OCI-M2 (cell line): ENCODE results near the gene TMEM98.
"Not testable (repeated sequence)": the region's sequence is repeated elsewhere in the genome, so short reads cannot be mapped to it uniquely, and the experiment has no call there.

Source experiments
- DNase-seq: peaks from one replicate; lab custom pipeline; 2025; ENCODE audit not compliant: unreplicated experiment; lab: John Stamatoyannopoulos, UW

The TMEM98 gene, protein sequence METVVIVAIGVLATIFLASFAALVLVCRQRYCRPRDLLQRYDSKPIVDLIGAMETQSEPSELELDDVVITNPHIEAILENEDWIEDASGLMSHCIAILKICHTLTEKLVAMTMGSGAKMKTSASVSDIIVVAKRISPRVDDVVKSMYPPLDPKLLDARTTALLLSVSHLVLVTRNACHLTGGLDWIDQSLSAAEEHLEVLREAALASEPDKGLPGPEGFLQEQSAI

DNA sequence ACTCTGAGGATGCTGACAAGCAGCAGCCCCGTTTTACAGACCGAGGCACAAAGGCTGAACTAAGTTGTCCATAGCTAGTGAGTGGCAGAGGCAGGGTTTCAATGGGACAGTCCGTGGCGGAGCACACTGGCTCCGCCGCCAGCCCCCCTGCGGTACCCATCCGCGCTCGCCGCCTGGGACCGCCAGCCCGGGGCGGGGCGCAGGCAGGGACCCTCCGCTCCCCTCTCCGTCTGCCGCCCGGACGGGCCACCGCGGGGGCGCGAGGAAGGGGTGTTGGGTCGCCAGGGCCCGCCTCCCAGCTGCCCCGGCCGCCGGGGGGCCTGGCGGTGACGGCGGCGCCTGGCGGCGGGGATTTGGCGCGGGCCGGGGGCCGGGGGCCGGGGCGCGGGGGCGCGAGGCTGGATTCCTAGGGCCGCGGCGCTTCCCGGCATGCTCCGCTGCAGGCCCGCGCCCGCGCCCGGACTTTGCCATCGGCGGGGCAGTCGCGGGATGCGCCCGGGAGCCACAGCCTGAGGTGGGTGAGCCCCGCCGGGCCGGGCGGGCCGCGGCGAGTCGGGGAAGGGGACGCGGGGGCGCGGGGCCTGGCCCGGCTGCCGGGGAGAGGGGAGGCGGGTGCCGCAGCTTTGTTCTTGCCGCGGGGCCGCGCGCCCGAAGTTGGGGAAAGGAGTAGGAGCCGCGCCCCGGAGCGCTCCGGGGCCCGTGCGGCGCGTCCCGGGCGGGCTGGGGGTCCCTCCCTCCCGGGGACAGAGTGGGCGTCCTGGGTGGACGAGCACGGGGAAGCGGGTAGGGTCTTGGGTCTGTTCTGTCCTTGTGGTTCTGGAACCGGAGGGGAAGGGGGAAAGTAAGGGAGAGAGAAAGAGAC, at the start of gene TMEM98:
Gene TMEM98, plus strand, starts transcription at position 430 of the 862 bp plus-strand sequence. CDS start 3,376 bp downstream, outside the sequence.
- no peak for DNase-seq

DNA sequence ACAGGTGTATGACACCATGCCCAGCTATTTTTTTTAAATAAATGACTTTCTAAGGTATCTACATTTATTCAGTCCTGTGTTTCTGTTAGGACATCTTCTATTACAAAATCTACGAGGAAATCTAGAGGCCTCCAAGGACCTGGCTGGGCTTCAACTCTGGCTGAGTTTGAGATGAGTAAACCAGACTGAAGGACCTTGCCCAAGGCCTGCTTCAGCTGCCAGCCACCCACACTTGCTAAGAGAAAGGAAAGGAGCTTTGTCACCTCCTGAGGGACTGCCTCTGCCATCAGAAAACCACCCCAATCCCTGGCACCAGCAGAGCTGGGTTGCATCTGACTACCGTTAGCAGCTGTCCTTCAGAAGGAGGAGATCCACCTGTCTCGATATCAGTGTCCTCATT, 49.7 kb upstream of the TMEM98 start:
- no peak for DNase-seq

DNA sequence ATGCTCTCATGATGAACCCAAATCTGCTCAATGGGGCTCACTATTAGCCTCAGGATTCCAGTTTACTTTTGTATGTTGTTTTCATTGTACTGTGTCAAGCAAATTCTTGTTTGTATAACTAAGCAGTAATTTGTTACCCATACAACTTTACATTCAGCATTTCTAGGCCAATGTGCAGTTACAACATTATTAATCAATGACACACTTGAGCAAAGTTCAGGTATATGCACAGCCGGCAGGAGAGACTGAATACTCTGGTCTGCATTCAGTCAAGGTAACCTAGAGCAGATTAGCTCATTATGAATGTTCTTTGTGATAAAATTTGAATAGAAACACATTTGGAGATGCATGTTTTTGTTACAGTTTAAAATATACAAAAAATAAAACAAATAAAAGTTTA, 48.8 kb upstream of the TMEM98 start:
- no peak for DNase-seq

DNA sequence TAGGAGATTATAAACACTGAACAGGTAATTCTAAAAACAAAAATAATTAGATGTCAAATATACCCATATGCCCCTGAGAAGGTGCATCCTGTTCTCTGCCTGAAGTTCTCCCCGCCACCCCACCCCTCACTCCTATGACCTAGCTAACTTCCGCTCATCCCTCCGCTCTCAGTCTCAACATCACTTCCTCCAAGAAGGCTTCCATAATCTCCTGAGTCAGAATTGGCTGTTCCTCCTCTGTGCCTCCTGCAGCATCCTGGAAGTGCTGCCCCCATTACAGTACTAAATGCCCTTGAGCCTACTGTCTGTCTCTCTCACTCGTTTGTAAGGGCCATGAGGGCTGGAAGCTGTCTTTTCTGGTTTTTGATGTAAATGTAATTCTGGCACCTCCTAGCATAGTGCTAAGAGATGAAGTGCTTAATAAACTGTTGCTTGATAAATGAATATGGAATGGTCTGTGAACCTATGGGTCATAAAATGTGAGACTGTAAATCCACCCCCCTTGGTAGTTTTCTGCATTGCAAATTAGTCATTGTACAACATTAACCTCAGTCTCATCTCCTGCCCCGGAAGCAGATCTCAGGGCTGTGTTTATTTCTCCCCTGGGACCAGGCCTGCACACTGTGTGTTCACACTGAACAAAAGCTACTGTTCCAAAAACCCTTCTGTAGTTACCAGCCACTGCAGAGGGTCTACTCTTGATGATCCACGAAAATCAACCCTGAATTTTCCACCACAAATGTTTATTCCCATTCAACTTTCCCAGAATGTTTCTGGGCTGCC, 47.1 kb upstream of the TMEM98 start:
- no peak for DNase-seq

DNA sequence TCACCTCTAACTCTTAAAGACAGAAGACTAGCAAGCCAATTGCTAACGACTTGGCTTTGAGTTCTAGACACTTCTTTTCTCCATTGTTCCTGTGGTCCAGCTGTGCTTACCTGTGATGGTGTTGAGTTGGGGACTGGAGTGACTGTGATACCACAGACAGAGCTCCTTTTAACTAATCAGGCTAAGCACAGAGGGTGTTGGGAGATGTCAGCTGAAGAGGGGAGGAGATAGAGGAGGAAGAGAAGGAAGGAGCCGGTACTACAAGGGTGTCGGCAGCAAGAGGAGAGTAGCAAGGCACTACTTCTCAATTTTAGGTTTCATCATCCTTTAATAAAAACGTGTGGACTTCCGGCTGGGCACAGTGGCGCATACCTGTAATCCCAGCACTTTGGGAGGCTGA, 45.9 kb upstream of the TMEM98 start:
- no peak for DNase-seq

DNA sequence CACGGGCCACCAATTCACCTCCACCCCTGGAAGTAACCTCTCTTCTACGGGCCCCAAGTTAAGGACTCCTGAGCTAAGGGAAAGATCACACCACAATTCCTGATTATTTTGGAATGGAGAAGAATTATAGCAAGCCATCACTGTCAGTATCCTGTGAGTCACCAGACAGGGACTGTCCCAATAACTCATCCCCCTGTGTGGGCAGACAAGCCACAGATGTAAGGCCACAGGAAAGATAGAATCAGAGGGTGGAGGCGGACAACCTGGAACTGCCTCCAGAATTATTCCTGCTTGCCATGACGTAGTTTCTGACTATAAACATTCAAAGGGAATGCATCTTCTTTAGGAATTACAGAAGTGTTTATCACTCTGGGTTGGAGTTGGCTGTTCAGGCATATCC, 45.2 kb upstream of the TMEM98 start:
- no peak for DNase-seq

DNA sequence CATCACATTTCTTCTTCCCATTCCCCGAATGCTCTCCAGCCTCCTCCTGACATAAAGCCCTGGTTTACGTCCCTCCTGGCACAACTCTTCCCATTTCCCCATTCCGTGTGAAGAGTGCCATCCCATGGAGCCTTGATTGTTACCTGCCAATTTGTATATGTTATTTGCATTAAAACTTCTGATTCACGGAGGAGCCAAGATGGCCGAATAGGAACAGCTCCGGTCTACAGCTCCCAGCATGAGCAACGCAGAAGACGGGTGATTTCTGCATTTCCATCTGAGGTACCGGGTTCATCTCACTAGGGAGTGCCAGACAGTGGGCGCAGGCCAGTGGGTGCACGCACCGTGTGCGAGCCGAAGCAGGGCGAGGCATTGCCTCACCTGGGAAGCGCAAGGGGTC, 41.0 kb upstream of the TMEM98 start:
- not testable (repeated sequence) for DNase-seq

DNA sequence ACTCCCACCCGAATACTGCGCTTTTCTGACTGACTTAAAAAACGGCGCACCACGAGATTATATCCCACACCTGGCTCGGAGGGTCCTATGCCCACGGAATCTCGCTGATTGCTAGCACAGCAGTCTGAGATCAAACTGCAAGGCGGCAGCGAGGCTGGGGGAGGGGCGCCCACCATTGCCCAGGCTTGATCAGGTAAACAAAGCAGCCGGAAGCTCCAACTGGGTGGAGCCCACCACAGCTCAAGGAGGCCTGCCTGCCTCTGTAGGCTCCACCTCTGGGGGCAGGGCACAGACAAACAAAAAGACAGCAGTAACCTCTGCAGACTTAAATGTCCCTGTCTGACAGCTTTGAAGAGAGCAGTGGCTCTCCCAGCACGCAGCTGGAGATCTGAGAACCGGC, 40.5 kb upstream of the TMEM98 start:
- DNase-seq = not testable (repeated sequence)

DNA sequence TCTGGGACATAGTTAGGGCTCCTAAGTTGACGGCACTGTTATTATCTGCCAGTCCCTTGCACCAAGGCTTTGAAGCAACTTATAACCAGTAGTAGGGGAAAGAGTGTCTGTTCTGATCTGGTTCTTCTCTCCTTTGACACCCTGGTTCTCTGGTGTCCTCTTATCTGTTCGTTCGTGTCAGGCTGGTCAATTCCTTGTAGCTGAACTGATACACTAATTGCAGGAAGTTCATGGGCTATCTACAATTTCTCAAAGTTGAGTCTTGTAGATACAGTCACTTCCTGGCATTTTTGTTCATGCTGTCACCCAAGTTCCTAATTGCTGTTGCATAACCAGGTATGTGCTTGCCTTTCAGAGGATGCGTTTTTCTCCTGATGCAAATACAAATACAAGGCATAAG, 33.7 kb upstream of the TMEM98 start:
- DNase-seq = peak; percentile 51

DNA sequence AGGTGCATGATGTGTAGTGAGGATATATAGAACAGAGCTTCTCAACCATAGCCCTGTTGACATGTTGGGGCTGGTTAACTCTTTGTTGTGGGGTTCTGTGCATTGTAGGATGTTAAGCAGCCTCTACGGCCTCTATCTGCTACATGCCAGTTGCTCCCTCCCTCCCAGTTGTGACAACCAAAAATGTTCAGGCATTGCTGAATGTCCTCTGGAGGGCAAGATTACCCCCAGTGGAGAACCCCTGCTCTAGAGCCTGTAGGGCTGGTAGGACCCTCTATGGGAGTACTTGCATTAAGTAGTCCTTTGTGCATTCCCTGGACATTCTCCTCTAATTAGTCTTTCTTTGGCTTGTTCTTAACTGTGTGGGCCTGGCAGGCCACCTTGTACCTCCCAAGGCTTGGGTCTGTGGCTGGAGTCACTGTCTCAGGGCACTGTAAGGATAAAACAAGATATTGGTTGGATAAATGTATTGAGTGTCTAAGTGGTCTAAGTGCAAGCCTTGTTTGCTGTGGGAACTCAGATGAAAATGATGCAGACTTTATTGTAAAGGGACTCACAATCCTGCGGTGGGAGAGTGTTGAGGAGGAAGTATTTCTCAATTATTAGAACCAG, 31.2 kb upstream of the TMEM98 start:
- DNase-seq = no peak

DNA sequence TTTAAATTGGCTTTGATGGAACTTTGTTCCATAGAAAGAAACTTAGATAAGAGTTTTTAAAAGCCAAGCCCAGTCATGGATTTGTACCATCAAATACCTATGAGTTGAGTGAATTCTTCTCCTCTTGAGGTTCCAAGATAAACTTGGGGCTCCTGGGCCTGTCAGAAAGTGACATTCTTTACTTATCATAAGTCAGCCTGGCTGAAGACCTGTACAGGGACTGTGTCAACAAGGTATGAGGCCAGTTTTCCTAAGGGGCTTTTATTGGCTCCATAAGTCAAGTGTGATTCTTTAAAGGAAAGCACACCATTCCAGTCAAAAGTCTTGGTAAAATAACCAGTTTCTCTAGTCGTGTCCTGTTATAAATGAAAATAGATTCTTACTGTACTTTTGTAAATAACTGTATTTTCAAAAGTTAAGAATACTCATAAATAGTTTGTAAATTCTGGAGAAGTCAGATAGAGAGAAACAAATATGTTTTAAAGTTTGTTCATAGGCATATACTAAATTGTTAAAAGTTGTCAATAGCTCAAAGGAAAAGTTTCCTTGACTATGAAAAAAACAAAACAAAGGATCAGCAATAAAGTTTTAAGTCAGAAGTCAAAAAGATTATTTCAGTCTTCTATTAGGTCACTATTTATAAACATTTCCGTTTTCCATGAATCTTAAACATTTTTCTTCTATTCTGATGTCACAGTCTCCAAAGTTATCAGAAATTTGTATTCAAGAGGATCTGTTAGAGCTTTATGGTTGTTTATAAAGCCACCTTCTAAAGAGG, 28.5 kb upstream of the TMEM98 start:
- no peak for DNase-seq

DNA sequence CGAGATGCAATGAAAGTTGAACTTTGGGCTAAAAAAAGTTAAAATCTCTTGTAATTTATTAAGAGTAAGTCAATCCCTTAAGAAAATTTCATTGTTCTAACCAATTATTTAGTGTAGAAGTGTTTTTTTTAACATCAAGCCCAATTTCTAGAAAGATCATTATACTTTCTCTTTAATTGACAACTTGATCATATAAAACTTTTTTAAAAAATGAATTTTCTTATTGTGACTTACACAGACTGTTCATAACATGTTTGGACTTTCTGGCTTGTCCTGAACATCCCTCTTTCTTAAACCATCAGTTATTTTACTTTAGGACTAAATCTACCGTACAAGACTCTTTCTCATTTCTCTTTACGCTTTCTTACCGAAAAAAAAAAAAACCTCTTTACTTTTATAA, 26.2 kb upstream of the TMEM98 start:
- DNase-seq = no peak

DNA sequence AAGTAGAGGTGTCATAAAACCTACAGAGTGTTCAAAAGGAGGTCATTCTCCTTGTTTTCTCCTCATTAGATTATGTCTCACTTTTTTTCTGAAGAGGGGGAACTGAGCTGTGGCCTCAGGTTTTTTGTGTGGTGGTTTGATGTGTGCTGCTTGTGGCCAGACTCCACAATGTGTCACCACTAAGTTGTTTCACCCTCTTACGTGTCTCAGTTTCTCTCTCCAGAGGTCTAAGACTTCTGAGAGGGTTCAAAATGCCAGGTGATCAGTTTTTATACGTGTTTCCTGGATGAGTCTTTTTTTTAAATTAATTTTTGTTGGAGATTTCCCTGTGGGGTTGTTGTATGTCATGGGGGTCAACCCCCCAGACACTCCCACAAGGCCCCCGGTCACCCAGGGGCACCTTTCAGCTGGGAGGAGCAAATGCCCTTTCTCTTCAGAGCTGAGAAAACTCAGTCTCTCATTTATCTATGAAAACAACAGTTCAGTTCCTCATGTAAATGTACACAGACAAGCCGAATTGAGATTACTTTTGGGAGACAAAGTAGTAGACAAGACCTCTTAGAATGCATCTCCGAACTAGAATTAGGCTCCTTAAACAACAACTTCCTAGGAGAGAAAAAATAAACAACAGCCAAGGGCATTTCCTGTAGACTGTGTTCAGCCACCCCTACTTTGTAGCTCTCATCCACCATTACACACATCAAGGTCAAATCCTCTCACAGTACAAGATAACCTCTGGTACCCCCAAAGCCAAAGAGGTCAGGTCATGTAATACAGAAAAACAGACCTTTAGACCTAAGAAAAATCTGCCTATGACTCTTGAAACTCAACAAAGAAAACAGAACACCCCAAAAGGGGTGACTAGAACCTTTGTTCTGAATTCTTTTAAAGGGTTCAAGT, 23.9 kb upstream of the TMEM98 start:
- no peak for DNase-seq

DNA sequence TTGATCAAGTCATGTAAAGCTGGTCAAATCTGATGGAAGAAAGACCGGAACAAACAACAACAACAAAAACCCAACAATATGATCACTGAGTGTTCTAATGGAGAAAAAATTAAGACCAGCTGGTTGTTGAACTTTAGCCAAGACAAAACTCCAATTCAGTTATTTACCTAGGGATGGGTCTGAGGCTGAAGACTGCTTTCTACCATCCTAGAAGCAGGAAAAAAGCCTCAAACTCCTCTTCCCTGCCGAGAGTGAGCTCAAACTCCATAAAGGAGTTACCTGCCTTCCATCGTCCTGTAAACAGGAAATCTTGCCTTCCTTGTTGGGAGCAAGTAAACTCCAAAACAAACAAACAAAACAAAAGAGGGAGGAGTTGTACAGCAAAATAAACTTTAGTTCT, 23.1 kb upstream of the TMEM98 start:
- no peak for DNase-seq

DNA sequence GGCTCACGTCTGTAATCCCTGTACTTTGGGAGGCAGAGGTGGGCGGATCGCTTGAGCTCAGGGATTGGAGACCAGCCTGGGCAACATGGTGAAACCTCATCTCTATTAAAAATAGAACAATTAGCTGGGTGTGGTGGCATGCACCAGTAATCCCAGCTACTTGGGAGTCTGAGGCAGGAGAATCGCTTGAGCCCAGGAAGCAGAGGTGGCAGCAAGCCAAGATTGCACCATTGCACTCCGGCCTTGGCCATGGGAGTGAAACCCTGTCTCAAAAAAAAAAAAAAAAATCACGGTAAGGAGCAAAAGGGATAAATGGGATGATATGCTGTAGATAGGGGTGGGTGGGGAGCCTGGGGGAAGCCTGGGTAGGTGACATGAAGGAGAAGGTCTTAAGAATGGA, 20.4 kb upstream of the TMEM98 start:
- no peak for DNase-seq

DNA sequence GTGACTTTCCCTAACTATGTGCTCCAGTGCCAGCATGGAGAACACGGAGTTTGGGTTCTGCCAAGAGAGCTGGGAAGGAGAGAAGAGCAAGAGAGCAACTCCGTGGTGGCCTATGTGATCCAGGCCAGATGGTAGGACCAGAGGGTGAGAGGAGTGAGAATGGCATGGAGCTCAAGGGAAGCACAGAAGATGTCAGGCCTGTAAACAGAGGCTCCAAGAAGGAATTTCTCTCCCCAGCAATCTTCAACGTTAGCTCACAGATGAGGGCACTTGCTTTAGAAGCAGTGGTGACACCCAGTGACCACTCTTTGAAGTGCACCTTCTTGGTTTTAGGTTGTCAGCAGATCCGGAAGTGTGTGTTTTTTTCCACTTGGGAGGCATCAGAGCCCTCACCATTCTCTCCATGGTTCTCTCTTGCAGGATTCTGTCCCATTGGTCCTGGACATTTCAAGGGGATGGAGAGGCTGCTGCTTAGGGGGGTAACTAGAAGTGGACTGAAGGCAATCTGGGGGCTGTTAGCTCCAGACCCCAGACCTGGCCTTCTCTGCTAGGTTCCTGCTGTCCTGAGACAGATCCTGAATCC, 18.1 kb upstream of the TMEM98 start:
- peak; percentile 58 for DNase-seq

DNA sequence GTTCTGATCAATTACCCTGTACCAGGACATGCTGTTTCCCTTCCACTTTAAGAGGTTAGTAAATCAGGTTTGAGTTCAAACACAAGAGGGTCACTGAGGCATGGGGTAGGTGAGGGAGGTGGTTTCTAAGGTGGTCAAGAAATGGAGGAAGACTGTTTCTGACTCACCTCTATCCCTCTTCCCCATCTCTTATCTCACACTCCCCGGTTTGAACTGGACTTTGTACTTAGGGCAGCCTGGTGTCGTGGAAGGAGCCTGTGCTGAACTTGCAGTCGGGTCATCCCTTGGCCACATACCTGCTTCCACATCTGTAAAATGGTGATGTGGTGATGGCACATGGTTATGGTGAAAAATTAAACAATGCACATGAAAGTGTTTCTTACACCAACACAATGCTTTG, 17.2 kb upstream of the TMEM98 start:
- DNase-seq = no peak

DNA sequence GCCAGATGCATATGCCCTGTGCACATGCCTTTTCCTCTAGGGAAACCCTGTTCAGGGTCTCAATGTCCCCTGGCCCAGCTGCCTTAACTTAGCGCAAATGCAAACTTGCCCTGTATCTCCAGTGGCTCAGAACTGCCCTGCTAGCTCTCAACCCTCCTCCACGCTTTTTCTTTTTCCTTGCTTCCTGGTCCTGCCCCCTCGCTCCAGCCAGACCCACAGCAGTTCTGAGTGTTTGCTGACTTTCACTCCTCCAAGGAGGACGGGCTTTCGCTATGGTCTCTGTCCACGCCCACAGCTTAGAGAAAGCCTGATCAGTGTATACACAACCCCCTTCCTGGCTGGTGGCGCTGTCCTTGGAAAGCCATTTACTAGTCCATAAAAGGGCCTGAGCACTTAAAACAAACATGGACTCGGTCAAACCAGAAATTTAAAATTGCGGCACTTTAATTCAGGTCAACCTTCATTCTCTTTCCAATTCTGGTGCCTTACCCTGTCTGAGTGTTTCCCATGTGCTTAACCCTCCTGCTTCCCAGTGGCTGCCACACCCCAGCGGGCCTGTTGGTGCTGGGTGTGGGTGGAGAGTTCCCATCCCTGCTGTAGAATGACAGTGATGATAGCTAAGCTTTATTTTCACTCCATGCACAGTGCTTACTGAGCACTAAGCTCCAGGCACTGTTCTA, 15.6 kb upstream of the TMEM98 start:
- no peak for DNase-seq

DNA sequence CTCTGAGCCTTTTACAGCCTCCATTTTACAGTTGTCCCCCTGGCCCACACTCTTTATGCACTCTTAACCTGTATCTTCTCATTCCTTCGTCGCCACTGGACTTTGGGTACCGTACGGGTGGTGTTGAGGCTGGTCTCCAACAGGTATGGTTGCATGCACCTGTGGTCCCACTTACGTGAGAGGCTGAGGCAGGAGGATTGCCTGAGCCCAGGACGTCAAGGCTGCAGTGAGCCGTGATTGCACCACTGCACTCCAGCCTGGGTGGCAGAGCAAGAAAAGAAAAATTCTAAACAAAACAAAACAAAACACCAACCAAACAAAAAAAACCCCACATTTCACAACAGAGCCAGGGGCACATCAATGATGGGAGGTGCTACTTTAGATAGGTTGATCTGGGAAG, 14.4 kb upstream of the TMEM98 start:
- DNase-seq = no peak
